ENCODE measurements around the gene GFOD1.
"Not testable (repeated sequence)": the region's sequence is repeated elsewhere in the genome, so short reads cannot be mapped to it uniquely, and the experiment has no call there.

Gene GFOD1

GRCh38 chr6:13436399-13437217 is 50.8 kb downstream of the GFOD1 start:
- H3K36me3 ChIP-seq (ENCODE audit: control insufficient read depth in 5 of 5, insufficient read depth in 5 of 5, low read length in 5 of 5), result no peaks in the 10 kb centered on the region
- H3K4me1 ChIP-seq (ENCODE audit: control insufficient read depth in 5 of 5, insufficient read depth in 5 of 5, low read length in 5 of 5), result peaks cover 0 to 50% (median 16%) of the 10 kb centered on the region in 5 donors
- no peak overlapping the region for H3K4me3 ChIP-seq (ENCODE audit: low read depth in 1 of 5, low read length in 5 of 5)
- H3K27ac ChIP-seq (ENCODE audit: low read depth, low read length), result no peak overlapping the region
- H3K27me3 ChIP-seq (ENCODE audit: control insufficient read depth in 5 of 5, insufficient read depth in 4 of 5, low read length in 5 of 5), result no peaks in the 10 kb centered on the region
- H3K9me3 ChIP-seq (ENCODE audit: control insufficient read depth in 5 of 5, low read length in 5 of 5), result no peaks in the 10 kb centered on the region
- H3K9ac ChIP-seq (ENCODE audit: low read length in 5 of 5), result no peak overlapping the region

- Histone ChIP-seq H3K27ac (ENCODE audit: low read depth, low read length) (no peak overlapping the region), H3K4me1 (ENCODE audit: control insufficient read depth in 5 of 5, insufficient read depth in 5 of 5, low read length in 5 of 5) (peaks cover 0 to 51% (median 10%) of the 10 kb centered on the region in 5 donors), H3K27me3 (ENCODE audit: control insufficient read depth in 5 of 5, insufficient read depth in 4 of 5, low read length in 5 of 5) (no peaks in the 10 kb centered on the region), H3K36me3 (ENCODE audit: control insufficient read depth in 5 of 5, insufficient read depth in 5 of 5, low read length in 5 of 5) (no peaks in the 10 kb centered on the region), H3K4me3 (ENCODE audit: low read depth in 1 of 5, low read length in 5 of 5) (no peak overlapping the region), H3K9me3 (ENCODE audit: control insufficient read depth in 5 of 5, low read length in 5 of 5) (no peaks in the 10 kb centered on the region), H3K9ac (ENCODE audit: low read length in 5 of 5) (no peak overlapping the region)
Measured at GRCh38 chr6:13435477-13436246, 51.7 kb downstream of the GFOD1 start.

- Histone ChIP-seq H3K9ac (ENCODE audit: low read length in 5 of 5) (no peak overlapping the region), H3K27ac (ENCODE audit: low read depth, low read length) (no peak overlapping the region), H3K4me1 (ENCODE audit: control insufficient read depth in 5 of 5, insufficient read depth in 5 of 5, low read length in 5 of 5) (peaks cover 0 to 52% (median 4%) of the 10 kb centered on the region in 5 donors)
Measured at GRCh38 chr6:13434777-13435176, 52.6 kb downstream of the GFOD1 start.

GRCh38 chr6:13434135-13434775 is 53.1 kb downstream of the GFOD1 start:
- not testable (repeated sequence) for H3K27ac ChIP-seq (ENCODE audit: low read depth, low read length); H3K4me3 ChIP-seq (ENCODE audit: low read depth in 1 of 5, low read length in 5 of 5); H3K36me3 ChIP-seq (ENCODE audit: control insufficient read depth in 5 of 5, insufficient read depth in 5 of 5, low read length in 5 of 5); H3K9ac ChIP-seq (ENCODE audit: low read length in 5 of 5); H3K27me3 ChIP-seq (ENCODE audit: control insufficient read depth in 5 of 5, insufficient read depth in 4 of 5, low read length in 5 of 5); H3K9me3 ChIP-seq (ENCODE audit: control insufficient read depth in 5 of 5, low read length in 5 of 5)
- peaks cover 0 to 57% (median 6%) of the 10 kb centered on the region in 5 donors for H3K4me1 ChIP-seq (ENCODE audit: control insufficient read depth in 5 of 5, insufficient read depth in 5 of 5, low read length in 5 of 5)

More at GRCh38 chr6:13434777-13435176, 52.6 kb downstream of the GFOD1 start:
- no peaks in the 10 kb centered on the region for H3K9me3 ChIP-seq (ENCODE audit: control insufficient read depth in 5 of 5, low read length in 5 of 5)
- no peaks in the 10 kb centered on the region for H3K36me3 ChIP-seq (ENCODE audit: control insufficient read depth in 5 of 5, insufficient read depth in 5 of 5, low read length in 5 of 5)
- no peaks in the 10 kb centered on the region for H3K27me3 ChIP-seq (ENCODE audit: control insufficient read depth in 5 of 5, insufficient read depth in 4 of 5, low read length in 5 of 5)
- H3K4me3 ChIP-seq (ENCODE audit: low read depth in 1 of 5, low read length in 5 of 5), result no peak overlapping the region

GRCh38 chr6:13433709-13434121 is 53.7 kb downstream of the GFOD1 start:
- no peak overlapping the region for H3K27ac ChIP-seq (ENCODE audit: low read depth, low read length)
- no peaks in the 10 kb centered on the region for H3K36me3 ChIP-seq (ENCODE audit: control insufficient read depth in 5 of 5, insufficient read depth in 5 of 5, low read length in 5 of 5)
- no peak overlapping the region for H3K9ac ChIP-seq (ENCODE audit: low read length in 5 of 5)
- no peaks in the 10 kb centered on the region for H3K9me3 ChIP-seq (ENCODE audit: control insufficient read depth in 5 of 5, low read length in 5 of 5)
- H3K4me3 ChIP-seq (ENCODE audit: low read depth in 1 of 5, low read length in 5 of 5), result no peak overlapping the region
- H3K4me1 ChIP-seq (ENCODE audit: control insufficient read depth in 5 of 5, insufficient read depth in 5 of 5, low read length in 5 of 5), result peaks cover 0 to 62% (median 6%) of the 10 kb centered on the region in 5 donors
- no peaks in the 10 kb centered on the region for H3K27me3 ChIP-seq (ENCODE audit: control insufficient read depth in 5 of 5, insufficient read depth in 4 of 5, low read length in 5 of 5)

- Histone ChIP-seq H3K27ac (ENCODE audit: low read depth, low read length) (no peak overlapping the region), H3K4me3 (ENCODE audit: low read depth in 1 of 5, low read length in 5 of 5) (no peak overlapping the region), H3K9ac (ENCODE audit: low read length in 5 of 5) (no peak overlapping the region), H3K4me1 (ENCODE audit: control insufficient read depth in 5 of 5, insufficient read depth in 5 of 5, low read length in 5 of 5) (peaks cover 0 to 73% (median 6%) of the 10 kb centered on the region in 5 donors), H3K9me3 (ENCODE audit: control insufficient read depth in 5 of 5, low read length in 5 of 5) (no peaks in the 10 kb centered on the region), H3K27me3 (ENCODE audit: control insufficient read depth in 5 of 5, insufficient read depth in 4 of 5, low read length in 5 of 5) (no peaks in the 10 kb centered on the region), H3K36me3 (ENCODE audit: control insufficient read depth in 5 of 5, insufficient read depth in 5 of 5, low read length in 5 of 5) (no peaks in the 10 kb centered on the region)
Measured at GRCh38 chr6:13432526-13433184, 54.7 kb downstream of the GFOD1 start.

GRCh38 chr6:13431861-13432465 is 55.4 kb downstream of the GFOD1 start:
- H3K4me1 ChIP-seq (ENCODE audit: control insufficient read depth in 5 of 5, insufficient read depth in 5 of 5, low read length in 5 of 5), result peaks cover 0 to 74% (median 11%) of the 10 kb centered on the region in 5 donors
- H3K9ac ChIP-seq (ENCODE audit: low read length in 5 of 5), result peak overlapping the region in 1 of 5 donors; percentile 24
- H3K27ac ChIP-seq (ENCODE audit: low read depth, low read length), result no peak overlapping the region
- no peaks in the 10 kb centered on the region for H3K9me3 ChIP-seq (ENCODE audit: control insufficient read depth in 5 of 5, low read length in 5 of 5)
- H3K4me3 ChIP-seq (ENCODE audit: low read depth in 1 of 5, low read length in 5 of 5), result no peak overlapping the region
- H3K36me3 ChIP-seq (ENCODE audit: control insufficient read depth in 5 of 5, insufficient read depth in 5 of 5, low read length in 5 of 5), result no peaks in the 10 kb centered on the region
- no peaks in the 10 kb centered on the region for H3K27me3 ChIP-seq (ENCODE audit: control insufficient read depth in 5 of 5, insufficient read depth in 4 of 5, low read length in 5 of 5)

- peaks cover 0 to 76% (median 19%) of the 10 kb centered on the region in 5 donors for H3K4me1 ChIP-seq (ENCODE audit: control insufficient read depth in 5 of 5, insufficient read depth in 5 of 5, low read length in 5 of 5)
- H3K4me3 ChIP-seq (ENCODE audit: low read depth in 1 of 5, low read length in 5 of 5), result no peak overlapping the region
- no peak overlapping the region for H3K27ac ChIP-seq (ENCODE audit: low read depth, low read length)
- H3K36me3 ChIP-seq (ENCODE audit: control insufficient read depth in 5 of 5, insufficient read depth in 5 of 5, low read length in 5 of 5), result no peaks in the 10 kb centered on the region
- no peak overlapping the region for H3K9ac ChIP-seq (ENCODE audit: low read length in 5 of 5)
- no peaks in the 10 kb centered on the region for H3K9me3 ChIP-seq (ENCODE audit: control insufficient read depth in 5 of 5, low read length in 5 of 5)
- H3K27me3 ChIP-seq (ENCODE audit: control insufficient read depth in 5 of 5, insufficient read depth in 4 of 5, low read length in 5 of 5), result no peaks in the 10 kb centered on the region
Measured at GRCh38 chr6:13431059-13431656, 56.2 kb downstream of the GFOD1 start.

GRCh38 chr6:13429406-13429753 is 58.0 kb downstream of the GFOD1 start:
- H3K9ac ChIP-seq (ENCODE audit: low read length in 5 of 5), result no peak overlapping the region
- no peaks in the 10 kb centered on the region for H3K27me3 ChIP-seq (ENCODE audit: control insufficient read depth in 5 of 5, insufficient read depth in 4 of 5, low read length in 5 of 5)
- H3K9me3 ChIP-seq (ENCODE audit: control insufficient read depth in 5 of 5, low read length in 5 of 5), result no peaks in the 10 kb centered on the region
- H3K36me3 ChIP-seq (ENCODE audit: control insufficient read depth in 5 of 5, insufficient read depth in 5 of 5, low read length in 5 of 5), result no peaks in the 10 kb centered on the region
- peaks cover 0 to 67% (median 29%) of the 10 kb centered on the region in 5 donors for H3K4me1 ChIP-seq (ENCODE audit: control insufficient read depth in 5 of 5, insufficient read depth in 5 of 5, low read length in 5 of 5)
- H3K27ac ChIP-seq (ENCODE audit: low read depth, low read length), result no peak overlapping the region
- no peak overlapping the region for H3K4me3 ChIP-seq (ENCODE audit: low read depth in 1 of 5, low read length in 5 of 5)

Measured in subcutaneous abdominal adipose tissue (tissue), 5 donors.